H54 (cell line): ENCODE measurements around the gene SPINK5.
A peak's percentile ranks its signal among the peaks of the same experiment; 100 is the strongest.

Experiments
- DNase-seq: peaks from one replicate; pipeline ENCODE4 v3.0.0; 2011; ENCODE audit warnings: low spot score, mixed read lengths; ENCODE audit not compliant: insufficient read length
- FAIRE-seq: peaks from 3 replicates; lab custom pipeline; 2011; peaks lifted over from hg19 to GRCh38; lab: Jason Lieb, UNC
- POLR2A ChIP-seq: IDR thresholded peaks from 2 replicates; pipeline ENCODE4 v1.6.1; 2011; ENCODE audit warnings: low read depth, mild to moderate bottlenecking, low read length

Gene SPINK5

DNA sequence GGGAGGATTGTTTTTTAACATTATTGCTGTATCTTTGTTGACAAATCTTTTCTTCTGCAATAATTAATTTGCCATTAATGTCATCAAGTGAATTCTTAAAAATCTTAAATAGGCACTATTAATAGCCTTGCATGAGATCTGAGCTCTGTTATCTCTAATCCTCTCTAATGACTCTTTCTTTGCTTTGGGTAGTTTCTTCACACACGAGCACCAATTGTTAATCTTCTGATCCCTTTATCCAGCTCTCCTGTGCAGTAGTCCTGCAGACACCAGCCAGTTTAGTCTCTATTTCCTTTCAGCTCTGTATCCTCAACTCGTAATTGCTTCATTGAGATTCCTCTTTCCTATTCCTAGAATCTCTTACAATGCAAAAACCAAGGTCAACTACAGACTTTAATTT is 112.7 kb downstream of the SPINK5 start:
- TF ChIP-seq POLR2A: no peak
- DNase-seq (no peak), FAIRE-seq (no peak)

GRCh38 chr5:148177207-148177606 is 113.4 kb downstream of the SPINK5 start:
- TF ChIP-seq POLR2A: no peak
- DNase-seq (no peak), FAIRE-seq (no peak)

DNA sequence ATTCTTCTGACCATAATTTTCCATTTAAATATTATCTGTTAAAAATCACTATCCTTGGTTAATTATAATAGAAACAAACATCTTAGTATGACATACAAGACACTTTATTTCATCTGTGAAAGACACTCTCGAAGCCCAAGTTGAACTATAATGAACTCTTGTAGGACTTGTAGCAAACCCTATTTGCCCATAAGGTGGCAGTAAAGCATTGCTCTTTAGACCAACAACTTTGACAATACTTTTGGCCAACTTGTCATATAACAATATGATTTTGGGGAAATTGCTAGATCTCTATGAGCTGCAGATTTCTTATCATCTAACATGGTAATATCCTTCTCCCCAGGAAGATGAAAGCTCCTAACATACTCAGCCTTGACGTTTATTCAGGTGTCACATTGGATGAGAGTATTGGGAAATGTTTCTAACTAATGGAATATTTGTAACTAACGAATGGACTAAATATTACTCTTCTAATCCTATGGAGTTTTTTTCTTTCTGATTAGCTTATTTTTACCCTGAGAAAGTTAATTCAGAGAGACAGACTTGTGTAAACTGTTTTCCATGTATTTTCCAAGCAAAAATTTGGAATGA is 115.5 kb downstream of the SPINK5 start:
- no peak for DNase-seq

DNA sequence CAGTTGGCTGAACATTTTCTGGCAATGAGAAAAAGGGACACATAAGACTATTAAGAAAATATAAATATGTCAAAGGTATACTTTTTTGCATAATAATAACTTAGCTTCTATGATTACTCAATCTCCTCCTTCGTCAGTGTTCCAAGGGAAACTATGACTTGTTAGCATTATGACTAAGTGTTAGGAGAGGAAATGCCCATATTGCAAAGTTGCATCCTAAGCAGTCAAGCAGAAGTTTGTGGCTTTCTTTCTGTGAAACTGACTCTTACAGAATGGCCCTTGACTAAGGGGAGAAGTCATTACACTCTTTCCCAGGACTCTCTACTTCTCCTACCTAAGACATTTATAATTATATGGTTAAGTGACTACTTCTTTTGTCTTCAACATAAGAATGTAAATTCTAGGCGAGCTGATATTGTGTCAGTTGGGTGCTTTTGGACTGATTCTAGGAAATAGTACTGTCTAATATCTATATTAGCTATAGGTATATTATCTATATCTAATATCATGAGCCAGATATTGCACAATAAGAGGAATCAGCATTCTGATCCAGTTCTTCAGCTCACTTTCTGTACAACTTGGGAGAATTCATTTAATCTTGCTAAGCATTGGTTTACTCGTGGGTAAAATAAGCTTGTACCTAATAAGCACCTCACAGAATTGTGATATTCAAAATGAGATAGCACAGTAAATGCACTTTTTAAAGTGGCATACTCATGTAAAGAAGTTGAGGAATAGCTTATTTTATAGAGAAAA is 122.6 kb downstream of the SPINK5 start:
- FAIRE-seq (peak; percentile 61), DNase-seq (no peak)
- TF ChIP-seq POLR2A: no peak

More for the DNA sequence above, 115.5 kb downstream of the SPINK5 start:
- peak; percentile 79 for FAIRE-seq
- no peak for TF ChIP-seq POLR2A
